ENCODE results near the gene FRMD3.
"Not testable (repeated sequence)": the region's sequence is repeated elsewhere in the genome, so short reads cannot be mapped to it uniquely, and the experiment has no call there.

FRMD3 gene

GRCh38 chr9:83387401-83388185, 150.6 kb downstream of the FRMD3 start:
- no peak overlapping the region for H2AFZ ChIP-seq (ENCODE audit: low read depth, low read length)
- no peak overlapping the region for H3K4me3 ChIP-seq (ENCODE audit: low read length)
- H3K9me3 ChIP-seq (ENCODE audit: low read length) = no peaks in the 10 kb centered on the region
- H3K4me1 ChIP-seq (ENCODE audit: insufficient read depth, low read length) = peaks cover 8% of the 10 kb centered on the region
- H3K27me3 ChIP-seq (ENCODE audit: insufficient read depth, low read length) = no peaks in the 10 kb centered on the region
- H3K36me3 ChIP-seq (ENCODE audit: insufficient read depth, low read length) = no peaks in the 10 kb centered on the region

GRCh38 chr9:83385317-83385716, 152.9 kb downstream of the FRMD3 start:
- no peaks in the 10 kb centered on the region for H3K27me3 ChIP-seq (ENCODE audit: insufficient read depth, low read length)
- H2AFZ ChIP-seq (ENCODE audit: low read depth, low read length) = no peak overlapping the region
- H3K36me3 ChIP-seq (ENCODE audit: insufficient read depth, low read length) = no peaks in the 10 kb centered on the region
- H3K4me1 ChIP-seq (ENCODE audit: insufficient read depth, low read length) = no peaks in the 10 kb centered on the region
- H3K4me3 ChIP-seq (ENCODE audit: low read length) = no peak overlapping the region
- no peaks in the 10 kb centered on the region for H3K9me3 ChIP-seq (ENCODE audit: low read length)

GRCh38 chr9:83384214-83384613, 154.0 kb downstream of the FRMD3 start:
- Histone ChIP-seq H2AFZ (ENCODE audit: low read depth, low read length) (no peak overlapping the region), H3K36me3 (ENCODE audit: insufficient read depth, low read length) (no peaks in the 10 kb centered on the region), H3K4me3 (ENCODE audit: low read length) (no peak overlapping the region), H3K9me3 (ENCODE audit: low read length) (no peaks in the 10 kb centered on the region), H3K4me1 (ENCODE audit: insufficient read depth, low read length) (no peaks in the 10 kb centered on the region), H3K27me3 (ENCODE audit: insufficient read depth, low read length) (no peaks in the 10 kb centered on the region)

- Histone ChIP-seq H2AFZ (ENCODE audit: low read depth, low read length) (no peak overlapping the region), H3K4me1 (ENCODE audit: insufficient read depth, low read length) (no peaks in the 10 kb centered on the region), H3K36me3 (ENCODE audit: insufficient read depth, low read length) (no peaks in the 10 kb centered on the region), H3K27me3 (ENCODE audit: insufficient read depth, low read length) (no peaks in the 10 kb centered on the region), H3K9me3 (ENCODE audit: low read length) (no peaks in the 10 kb centered on the region), H3K4me3 (ENCODE audit: low read length) (no peak overlapping the region)
Measured at GRCh38 chr9:83383034-83383433, 155.2 kb downstream of the FRMD3 start.

GRCh38 chr9:83382421-83382820, 155.8 kb downstream of the FRMD3 start:
- Histone ChIP-seq H3K9me3 (ENCODE audit: low read length) (no peaks in the 10 kb centered on the region), H3K4me3 (ENCODE audit: low read length) (no peak overlapping the region), H2AFZ (ENCODE audit: low read depth, low read length) (no peak overlapping the region), H3K27me3 (ENCODE audit: insufficient read depth, low read length) (no peaks in the 10 kb centered on the region), H3K36me3 (ENCODE audit: insufficient read depth, low read length) (no peaks in the 10 kb centered on the region), H3K4me1 (ENCODE audit: insufficient read depth, low read length) (no peaks in the 10 kb centered on the region)

- H3K4me1 ChIP-seq (ENCODE audit: insufficient read depth, low read length) = peaks cover under 1% of the 10 kb centered on the region
Measured at GRCh38 chr9:83379045-83379444, 159.2 kb downstream of the FRMD3 start.

GRCh38 chr9:83372957-83373356, 165.2 kb downstream of the FRMD3 start:
- Histone ChIP-seq H3K27me3 (ENCODE audit: insufficient read depth, low read length) (no peaks in the 10 kb centered on the region), H3K4me3 (ENCODE audit: low read length) (no peak overlapping the region), H3K36me3 (ENCODE audit: insufficient read depth, low read length) (no peaks in the 10 kb centered on the region), H3K4me1 (ENCODE audit: insufficient read depth, low read length) (peaks cover 28% of the 10 kb centered on the region), H3K9me3 (ENCODE audit: low read length) (no peaks in the 10 kb centered on the region), H2AFZ (ENCODE audit: low read depth, low read length) (no peak overlapping the region)

More at GRCh38 chr9:83379045-83379444, 159.2 kb downstream of the FRMD3 start:
- Histone ChIP-seq H3K36me3 (ENCODE audit: insufficient read depth, low read length) (no peaks in the 10 kb centered on the region), H3K9me3 (ENCODE audit: low read length) (no peaks in the 10 kb centered on the region), H3K27me3 (ENCODE audit: insufficient read depth, low read length) (no peaks in the 10 kb centered on the region), H2AFZ (ENCODE audit: low read depth, low read length) (no peak overlapping the region), H3K4me3 (ENCODE audit: low read length) (no peak overlapping the region)

- Histone ChIP-seq H3K9me3 (ENCODE audit: low read length) (no peaks in the 10 kb centered on the region), H3K4me3 (ENCODE audit: low read length) (no peak overlapping the region), H2AFZ (ENCODE audit: low read depth, low read length) (no peak overlapping the region), H3K27me3 (ENCODE audit: insufficient read depth, low read length) (no peaks in the 10 kb centered on the region), H3K4me1 (ENCODE audit: insufficient read depth, low read length) (peaks cover 10% of the 10 kb centered on the region), H3K36me3 (ENCODE audit: insufficient read depth, low read length) (no peaks in the 10 kb centered on the region)
Measured at GRCh38 chr9:83367326-83367725, 170.9 kb downstream of the FRMD3 start.

- Histone ChIP-seq H3K4me1 (ENCODE audit: insufficient read depth, low read length) (no peaks in the 10 kb centered on the region), H3K4me3 (ENCODE audit: low read length) (no peak overlapping the region)
Measured at GRCh38 chr9:83362341-83362995, 175.7 kb downstream of the FRMD3 start.

GRCh38 chr9:83359039-83359438, 179.2 kb downstream of the FRMD3 start:
- no peaks in the 10 kb centered on the region for H3K36me3 ChIP-seq (ENCODE audit: insufficient read depth, low read length)
- H3K9me3 ChIP-seq (ENCODE audit: low read length) = no peaks in the 10 kb centered on the region
- H3K4me1 ChIP-seq (ENCODE audit: insufficient read depth, low read length) = no peaks in the 10 kb centered on the region
- H3K4me3 ChIP-seq (ENCODE audit: low read length) = no peak overlapping the region
- H2AFZ ChIP-seq (ENCODE audit: low read depth, low read length) = no peak overlapping the region
- no peaks in the 10 kb centered on the region for H3K27me3 ChIP-seq (ENCODE audit: insufficient read depth, low read length)

More at GRCh38 chr9:83362341-83362995, 175.7 kb downstream of the FRMD3 start:
- H2AFZ ChIP-seq (ENCODE audit: low read depth, low read length) = no peak overlapping the region
- no peaks in the 10 kb centered on the region for H3K27me3 ChIP-seq (ENCODE audit: insufficient read depth, low read length)
- H3K36me3 ChIP-seq (ENCODE audit: insufficient read depth, low read length) = no peaks in the 10 kb centered on the region
- H3K9me3 ChIP-seq (ENCODE audit: low read length) = no peaks in the 10 kb centered on the region

- H3K36me3 ChIP-seq (ENCODE audit: insufficient read depth, low read length); H3K4me3 ChIP-seq (ENCODE audit: low read length); H3K27me3 ChIP-seq (ENCODE audit: insufficient read depth, low read length); H3K9me3 ChIP-seq (ENCODE audit: low read length); H3K4me1 ChIP-seq (ENCODE audit: insufficient read depth, low read length); H2AFZ ChIP-seq (ENCODE audit: low read depth, low read length): not testable (repeated sequence)
Measured at GRCh38 chr9:83358493-83358892, 179.7 kb downstream of the FRMD3 start.

- H3K4me1 ChIP-seq (ENCODE audit: insufficient read depth, low read length) = no peaks in the 10 kb centered on the region
- no peaks in the 10 kb centered on the region for H3K36me3 ChIP-seq (ENCODE audit: insufficient read depth, low read length)
- H3K4me3 ChIP-seq (ENCODE audit: low read length) = no peak overlapping the region
- no peaks in the 10 kb centered on the region for H3K27me3 ChIP-seq (ENCODE audit: insufficient read depth, low read length)
- no peaks in the 10 kb centered on the region for H3K9me3 ChIP-seq (ENCODE audit: low read length)
- H2AFZ ChIP-seq (ENCODE audit: low read depth, low read length) = no peak overlapping the region
Measured at GRCh38 chr9:83355729-83356151, 182.5 kb downstream of the FRMD3 start.

- Histone ChIP-seq H3K36me3 (ENCODE audit: insufficient read depth, low read length) (no peaks in the 10 kb centered on the region), H3K9me3 (ENCODE audit: low read length) (no peaks in the 10 kb centered on the region), H2AFZ (ENCODE audit: low read depth, low read length) (no peak overlapping the region)
Measured at GRCh38 chr9:83355024-83355444, 183.2 kb downstream of the FRMD3 start.

More at GRCh38 chr9:83355024-83355444, 183.2 kb downstream of the FRMD3 start:
- Histone ChIP-seq H3K4me1 (ENCODE audit: insufficient read depth, low read length) (no peaks in the 10 kb centered on the region), H3K4me3 (ENCODE audit: low read length) (no peak overlapping the region), H3K27me3 (ENCODE audit: insufficient read depth, low read length) (no peaks in the 10 kb centered on the region)
